Loucy (cell line): ENCODE results near the gene SAP30.

Experiments
- EZH2phosphoT487 ChIP-seq: fragments of 200-600 bp; IDR thresholded peaks from 2 replicates; pipeline ENCODE4 v1.6.1; 2018; ENCODE audit warnings: antibody characterized with exemption, mild to moderate bottlenecking, moderate library complexity, borderline replicate concordance
- TF ChIP-seq, protein P1 (sequence below): fragments of 200-600 bp; sonication (generic); conservative IDR thresholded peaks from 2 replicates; pipeline ENCODE4 v1.5.1; 2014; ENCODE audit warnings: mild to moderate bottlenecking, antibody characterized with exemption, low read length

DNA sequence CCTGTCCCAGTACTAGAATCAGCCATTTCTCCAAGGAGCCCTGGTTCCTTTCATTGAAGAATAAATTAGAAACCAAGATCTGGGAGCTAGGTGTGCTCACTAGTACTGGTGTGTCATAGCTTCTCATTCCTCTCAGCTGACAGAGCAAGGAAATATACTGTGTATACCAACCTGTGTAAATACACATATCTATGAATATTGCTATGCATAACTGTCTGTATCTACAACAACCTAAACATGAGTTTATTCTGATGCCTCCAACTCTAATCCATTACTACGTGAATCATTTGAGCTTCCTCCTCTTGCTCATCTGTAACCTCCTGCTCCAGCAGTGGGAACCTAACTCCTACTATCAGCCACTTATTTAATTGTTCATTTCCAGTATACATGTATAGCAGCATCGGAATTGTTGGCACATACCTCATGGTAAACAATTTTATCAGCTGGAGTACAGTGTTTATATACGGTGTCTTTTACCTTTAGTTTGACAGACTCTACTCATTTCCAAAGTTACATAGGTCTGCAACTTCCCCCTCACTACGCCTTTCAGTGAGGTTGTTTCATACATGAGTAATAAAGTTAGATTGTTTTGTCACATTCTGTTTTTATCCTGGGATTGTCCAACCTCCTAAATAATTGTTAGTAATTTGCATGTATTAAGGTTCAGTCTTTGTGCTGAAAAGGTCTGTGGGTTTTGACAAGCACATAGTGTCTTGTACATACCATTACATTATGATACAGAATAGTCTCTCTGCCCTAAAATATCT lies 35.3 kb downstream of the SAP30 start:
- TF ChIP-seq, protein P1, sequence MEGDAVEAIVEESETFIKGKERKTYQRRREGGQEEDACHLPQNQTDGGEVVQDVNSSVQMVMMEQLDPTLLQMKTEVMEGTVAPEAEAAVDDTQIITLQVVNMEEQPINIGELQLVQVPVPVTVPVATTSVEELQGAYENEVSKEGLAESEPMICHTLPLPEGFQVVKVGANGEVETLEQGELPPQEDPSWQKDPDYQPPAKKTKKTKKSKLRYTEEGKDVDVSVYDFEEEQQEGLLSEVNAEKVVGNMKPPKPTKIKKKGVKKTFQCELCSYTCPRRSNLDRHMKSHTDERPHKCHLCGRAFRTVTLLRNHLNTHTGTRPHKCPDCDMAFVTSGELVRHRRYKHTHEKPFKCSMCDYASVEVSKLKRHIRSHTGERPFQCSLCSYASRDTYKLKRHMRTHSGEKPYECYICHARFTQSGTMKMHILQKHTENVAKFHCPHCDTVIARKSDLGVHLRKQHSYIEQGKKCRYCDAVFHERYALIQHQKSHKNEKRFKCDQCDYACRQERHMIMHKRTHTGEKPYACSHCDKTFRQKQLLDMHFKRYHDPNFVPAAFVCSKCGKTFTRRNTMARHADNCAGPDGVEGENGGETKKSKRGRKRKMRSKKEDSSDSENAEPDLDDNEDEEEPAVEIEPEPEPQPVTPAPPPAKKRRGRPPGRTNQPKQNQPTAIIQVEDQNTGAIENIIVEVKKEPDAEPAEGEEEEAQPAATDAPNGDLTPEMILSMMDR: no peak
- no peak for TF ChIP-seq EZH2phosphoT487
